Neural cell (in vitro differentiated cells): ENCODE data around the gene LPIN3. TPM values are rescaled to one million over a fixed set of nuclear protein-coding genes. Genes with fewer than 3 reads are reported as not detected.

ENCODE experiments used
- H2AFZ ChIP-seq: fragments of 200-600, 300-800 bp; sonication (generic), shearing (Covaris generic); 2 replicates; pipeline ENCODE4 v1.6.0; 2014; ENCODE audit warnings: low read depth, mild to moderate bottlenecking, antibody characterized with exemption, low read length, moderate library complexity
- H3F3A ChIP-seq: fragments of 200-600 bp; shearing (Covaris generic); 2 replicates; pipeline ENCODE4 v1.6.1; 2016; ENCODE audit warnings: mild to moderate bottlenecking, moderate library complexity, mixed read lengths, antibody characterized with exemption, low read length; ENCODE audit not compliant: insufficient read depth, poor library complexity, severe bottlenecking
- H3K27ac ChIP-seq: fragments of 200-600, 300-800 bp; sonication (generic), shearing (Covaris generic); 2 replicates; pipeline ENCODE4 v1.5.1; 2014; ENCODE audit warnings: mild to moderate bottlenecking, low read length, moderate library complexity
- H3K27me3 ChIP-seq: fragments of 300-800, 200-600 bp; sonication (generic), shearing (Covaris generic); 2 replicates; pipeline ENCODE4 v1.6.0; 2014; ENCODE audit warnings: mild to moderate bottlenecking, low read depth, low read length, moderate library complexity; ENCODE audit not compliant: insufficient read depth
- H3K36me3 ChIP-seq: fragments of 300-800, 200-600 bp; sonication (generic), shearing (Covaris generic); 2 replicates; pipeline ENCODE4 v1.5.1; 2014; ENCODE audit warnings: mild to moderate bottlenecking, antibody characterized with exemption, low read length, moderate library complexity; ENCODE audit not compliant: insufficient read depth
- H3K4me2 ChIP-seq: fragments of 300-800, 200-600 bp; sonication (generic), shearing (Covaris generic); 2 replicates; pipeline ENCODE4 v1.6.0; 2014; ENCODE audit warnings: mild to moderate bottlenecking, low read length
- H3K4me3 ChIP-seq: fragments of 300-800, 200-600 bp; sonication (generic), shearing (Covaris generic); 2 replicates; pipeline ENCODE4 v1.5.1; 2014; ENCODE audit warnings: mild to moderate bottlenecking, low read length, moderate library complexity
- H3K79me2 ChIP-seq: fragments of 200-600 bp; shearing (Covaris generic); replicated peaks from 2 replicates; pipeline ENCODE4 v1.6.0; 2014; ENCODE audit warnings: mild to moderate bottlenecking, low read length, moderate library complexity; ENCODE audit not compliant: insufficient read depth
- H3K9ac ChIP-seq: fragments of 300-800, 200-600 bp; sonication (generic), shearing (Covaris generic); 2 replicates; pipeline ENCODE4 v1.6.1; 2016; ENCODE audit warnings: mild to moderate bottlenecking, low read length, mixed read lengths
- H3K9me2 ChIP-seq: fragments of 200-600 bp; shearing (Covaris generic); 2 replicates; pipeline ENCODE4 v1.6.1; 2016; ENCODE audit warnings: mild to moderate bottlenecking, low read length, mixed read lengths; ENCODE audit not compliant: insufficient read depth
- H3K9me3 ChIP-seq: fragments of 200-600, 300-800 bp; sonication (generic), shearing (Covaris generic); 2 replicates; pipeline ENCODE4 v1.6.1; 2016; ENCODE audit warnings: mild to moderate bottlenecking, mixed run types, low read length, moderate library complexity, mixed read lengths
- H4K20me1 ChIP-seq: fragments of 200-600 bp; shearing (Covaris generic); 2 replicates; pipeline ENCODE4 v1.6.1; 2016; ENCODE audit warnings: mild to moderate bottlenecking, mixed run types; ENCODE audit not compliant: insufficient read depth
- CTCF ChIP-seq: fragments of 450-650 bp; IDR thresholded peaks from 2 replicates; pipeline ENCODE4 v1.5.1; 2014; ENCODE audit warnings: antibody characterized with exemption, mild to moderate bottlenecking, moderate library complexity; ENCODE audit not compliant: poor library complexity, severe bottlenecking
- EP300 ChIP-seq: fragments of 450-650 bp; conservative IDR thresholded peaks from 2 replicates; pipeline ENCODE4 v1.6.1; 2014; ENCODE audit warnings: antibody characterized with exemption, mild to moderate bottlenecking, moderate library complexity; ENCODE audit not compliant: poor library complexity, severe bottlenecking
- EZH2 ChIP-seq: fragments of 200-600, 300-800 bp; shearing (Covaris generic), sonication (generic); IDR thresholded peaks from 2 replicates; pipeline ENCODE4 v1.6.1; 2014; ENCODE audit warnings: antibody characterized with exemption, low read length, borderline replicate concordance, mild to moderate bottlenecking; ENCODE audit not compliant: insufficient read depth, poor library complexity, severe bottlenecking
- MXI1 ChIP-seq: fragments of 450-650 bp; conservative IDR thresholded peaks from 2 replicates; pipeline ENCODE4 v1.6.1; 2014; ENCODE audit warnings: antibody characterized with exemption, mild to moderate bottlenecking; ENCODE audit not compliant: poor library complexity, severe bottlenecking
- POLR2AphosphoS5 ChIP-seq: IDR thresholded peaks from 2 replicates; pipeline ENCODE4 v1.6.1; 2012
- RAD21 ChIP-seq: fragments of 450-650 bp; conservative IDR thresholded peaks from 2 replicates; pipeline ENCODE4 v1.6.1; 2014; ENCODE audit warnings: antibody characterized with exemption, mild to moderate bottlenecking, moderate library complexity
- SMC3 ChIP-seq: fragments of 450-650 bp; conservative IDR thresholded peaks from 2 replicates; pipeline ENCODE4 v1.6.1; 2014; ENCODE audit warnings: antibody characterized with exemption, mild to moderate bottlenecking, moderate library complexity; ENCODE audit not compliant: poor library complexity
- TAF1 ChIP-seq: IDR thresholded peaks from 2 replicates; pipeline ENCODE4 v1.6.1; 2012; ENCODE audit warnings: low read depth
- polyA plus RNA-seq: library from polyadenylated mRNA; depleted of rRNA; stranded (reverse); fragments of >200 nt; gene quantifications from 2 replicates; pipeline ENCODE4 v1.2.3, GENCODE V29; 2014
- TF ChIP-seq, protein P1 (sequence below): IDR thresholded peaks from 2 replicates; pipeline ENCODE4 v1.6.1; 2012; ENCODE audit warnings: borderline replicate concordance

LPIN3 gene
- polyA plus RNA-seq, 1 donor from 2014 or later: not detected

- Histone ChIP-seq H3K9ac (no peak overlapping the region), H3K9me3 (no peaks in the 10 kb centered on the region), H3K4me3 (no peak overlapping the region), H3K36me3 (no peaks in the 10 kb centered on the region), H4K20me1 (no peaks in the 10 kb centered on the region), H3F3A (no peaks in the 10 kb centered on the region), H2AFZ (no peak overlapping the region), H3K27ac (no peak overlapping the region), H3K79me2 (no peaks in the 10 kb centered on the region), H3K9me2 (no peaks in the 10 kb centered on the region), H3K27me3 (no peaks in the 10 kb centered on the region), H3K4me2 (no peak overlapping the region)
- TF ChIP-seq TAF1: no peak
- no peak for TF ChIP-seq SMC3
- no peak for TF ChIP-seq EZH2
- TF ChIP-seq, protein P1, sequence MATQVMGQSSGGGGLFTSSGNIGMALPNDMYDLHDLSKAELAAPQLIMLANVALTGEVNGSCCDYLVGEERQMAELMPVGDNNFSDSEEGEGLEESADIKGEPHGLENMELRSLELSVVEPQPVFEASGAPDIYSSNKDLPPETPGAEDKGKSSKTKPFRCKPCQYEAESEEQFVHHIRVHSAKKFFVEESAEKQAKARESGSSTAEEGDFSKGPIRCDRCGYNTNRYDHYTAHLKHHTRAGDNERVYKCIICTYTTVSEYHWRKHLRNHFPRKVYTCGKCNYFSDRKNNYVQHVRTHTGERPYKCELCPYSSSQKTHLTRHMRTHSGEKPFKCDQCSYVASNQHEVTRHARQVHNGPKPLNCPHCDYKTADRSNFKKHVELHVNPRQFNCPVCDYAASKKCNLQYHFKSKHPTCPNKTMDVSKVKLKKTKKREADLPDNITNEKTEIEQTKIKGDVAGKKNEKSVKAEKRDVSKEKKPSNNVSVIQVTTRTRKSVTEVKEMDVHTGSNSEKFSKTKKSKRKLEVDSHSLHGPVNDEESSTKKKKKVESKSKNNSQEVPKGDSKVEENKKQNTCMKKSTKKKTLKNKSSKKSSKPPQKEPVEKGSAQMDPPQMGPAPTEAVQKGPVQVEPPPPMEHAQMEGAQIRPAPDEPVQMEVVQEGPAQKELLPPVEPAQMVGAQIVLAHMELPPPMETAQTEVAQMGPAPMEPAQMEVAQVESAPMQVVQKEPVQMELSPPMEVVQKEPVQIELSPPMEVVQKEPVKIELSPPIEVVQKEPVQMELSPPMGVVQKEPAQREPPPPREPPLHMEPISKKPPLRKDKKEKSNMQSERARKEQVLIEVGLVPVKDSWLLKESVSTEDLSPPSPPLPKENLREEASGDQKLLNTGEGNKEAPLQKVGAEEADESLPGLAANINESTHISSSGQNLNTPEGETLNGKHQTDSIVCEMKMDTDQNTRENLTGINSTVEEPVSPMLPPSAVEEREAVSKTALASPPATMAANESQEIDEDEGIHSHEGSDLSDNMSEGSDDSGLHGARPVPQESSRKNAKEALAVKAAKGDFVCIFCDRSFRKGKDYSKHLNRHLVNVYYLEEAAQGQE: no peak
- TF ChIP-seq RAD21: no peak
- no peak for TF ChIP-seq CTCF
- TF ChIP-seq POLR2AphosphoS5: no peak
- TF ChIP-seq EP300: no peak
- TF ChIP-seq MXI1: no peak
Observed at GRCh38 chr20:41394931-41395666, 54.5 kb downstream of the LPIN3 start.

DNA sequence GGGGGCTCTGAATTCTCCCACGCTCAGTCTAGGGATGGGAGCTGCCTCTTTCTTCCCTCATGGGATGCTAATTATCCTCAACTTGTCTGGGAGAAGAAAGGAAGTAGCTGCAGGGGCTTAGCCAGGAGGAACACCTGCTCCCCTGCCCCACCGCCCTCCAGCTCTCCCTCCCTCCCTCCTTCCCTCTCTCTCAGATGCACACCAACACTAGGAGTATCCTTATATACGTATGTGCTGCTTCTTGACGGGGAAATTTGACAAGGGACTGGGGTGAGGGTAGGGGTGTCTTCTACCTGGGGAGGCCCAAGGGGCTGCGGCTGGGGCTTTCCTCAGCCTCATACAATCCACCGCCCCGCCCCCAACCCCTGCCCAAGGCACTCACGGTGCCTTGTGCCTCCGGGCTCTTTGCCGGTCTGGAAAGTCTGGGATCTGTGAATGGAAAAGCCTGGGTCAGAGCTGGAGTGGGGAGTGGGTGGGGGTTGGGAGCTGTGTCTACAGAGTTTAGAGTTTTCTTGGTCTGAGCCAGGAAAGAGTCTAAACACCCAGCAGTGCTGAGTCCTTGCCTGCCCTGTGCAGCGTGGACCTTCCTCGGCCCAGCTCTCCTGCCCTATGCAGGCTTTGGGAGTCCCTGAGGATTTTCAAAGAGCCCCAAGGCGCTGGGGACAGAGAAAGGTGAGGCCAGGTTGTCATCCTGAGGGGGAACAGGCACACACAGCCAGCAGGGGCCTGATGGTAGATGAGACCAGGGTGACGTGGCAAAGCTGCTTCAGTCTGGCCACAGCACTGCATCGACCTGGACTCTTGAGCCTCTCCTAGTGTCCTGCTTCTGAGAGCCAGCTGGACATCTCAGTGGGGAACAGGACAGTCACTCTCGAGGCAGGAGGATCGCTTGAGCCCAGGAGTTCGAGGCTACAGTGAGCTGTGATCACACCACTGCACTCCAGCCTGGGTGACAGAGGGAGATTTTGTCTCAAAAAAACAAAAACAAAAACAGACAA is 55.3 kb downstream of the LPIN3 start:
- Histone ChIP-seq H3K9me3 (no peaks in the 10 kb centered on the region), H3K4me3 (no peak overlapping the region), H3K9me2 (no peaks in the 10 kb centered on the region), H3K79me2 (no peaks in the 10 kb centered on the region), H3K36me3 (no peaks in the 10 kb centered on the region), H3K4me2 (no peak overlapping the region), H3F3A (no peaks in the 10 kb centered on the region), H4K20me1 (no peaks in the 10 kb centered on the region), H3K9ac (no peak overlapping the region), H2AFZ (no peak overlapping the region), H3K27ac (no peak overlapping the region), H3K27me3 (no peaks in the 10 kb centered on the region)
- TF ChIP-seq EZH2 (no peak), SMC3 (no peak), EP300 (no peak), CTCF (no peak), MXI1 (no peak)
